HEK293T (cell line): Measurements from ENCODE around the gene COL24A1.

ENCODE experiments used
- CTCF ChIA-PET: fragments of 350-600 bp; formaldehyde crosslinking; extraction: SDS; loops from one replicate; lab custom pipeline; 2021; ENCODE audit warnings: antibody characterized with exemption, inconsistent platforms; lab: Yijun Ruan, JAX
- POLR2A ChIA-PET: fragments of 350-600 bp; formaldehyde crosslinking; extraction: SDS; loops from one replicate; lab custom pipeline; 2020; ENCODE audit warnings: antibody characterized with exemption, inconsistent platforms; lab: Yijun Ruan, JAX
- DNase-seq: peaks from one replicate; pipeline ENCODE4 v3.0.0; 2012; ENCODE audit warnings: mixed read lengths; ENCODE audit errors: extremely low spot score
- ARNT ChIP-seq: fragments of 450-650 bp; IDR thresholded peaks from 2 replicates; pipeline ENCODE4 v1.6.1; 2017; ENCODE audit warnings: mild to moderate bottlenecking
- BHLHE40 ChIP-seq: fragments of 450-650 bp; IDR thresholded peaks from 2 replicates; pipeline ENCODE4 v1.6.1; 2016; ENCODE audit warnings: mild to moderate bottlenecking, moderate library complexity, borderline replicate concordance
- CTBP1 ChIP-seq: fragments of 450-650 bp; IDR thresholded peaks from 2 replicates; pipeline ENCODE4 v1.6.1; 2016; ENCODE audit warnings: borderline replicate concordance
- ELF4 ChIP-seq: fragments of 450-650 bp; IDR thresholded peaks from 2 replicates; pipeline ENCODE4 v1.6.1; 2017; ENCODE audit warnings: antibody characterized with exemption
- FOXA1 ChIP-seq: fragments of 450-650 bp; IDR thresholded peaks from 2 replicates; pipeline ENCODE4 v1.6.1; 2016; ENCODE audit warnings: mild to moderate bottlenecking
- FOXK2 ChIP-seq: fragments of 450-650 bp; IDR thresholded peaks from 2 replicates; pipeline ENCODE4 v1.6.1; 2016; ENCODE audit warnings: mild to moderate bottlenecking
- FOXM1 ChIP-seq: fragments of 450-650 bp; IDR thresholded peaks from 2 replicates; pipeline ENCODE4 v1.6.1; 2017; ENCODE audit warnings: mild to moderate bottlenecking, borderline replicate concordance
- HDGF ChIP-seq: fragments of 450-650 bp; IDR thresholded peaks from 2 replicates; pipeline ENCODE4 v1.6.1; 2017; ENCODE audit warnings: antibody characterized with exemption, borderline replicate concordance
- L3MBTL2 ChIP-seq: fragments of 450-650 bp; conservative IDR thresholded peaks from 2 replicates; pipeline ENCODE4 v1.6.1; 2016; ENCODE audit warnings: mild to moderate bottlenecking
- LEF1 ChIP-seq: fragments of 450-650 bp; IDR thresholded peaks from 2 replicates; pipeline ENCODE4 v1.6.1; 2017; ENCODE audit warnings: mild to moderate bottlenecking, borderline replicate concordance
- NFRKB ChIP-seq: fragments of 450-650 bp; IDR thresholded peaks from 2 replicates; pipeline ENCODE4 v1.6.1; 2016; ENCODE audit warnings: mild to moderate bottlenecking, moderate library complexity
- SP1 ChIP-seq: fragments of 450-650 bp; IDR thresholded peaks from 2 replicates; pipeline ENCODE4 v1.6.1; 2017
- SUZ12 ChIP-seq: fragments of 450-650 bp; IDR thresholded peaks from 2 replicates; pipeline ENCODE4 v1.6.1; 2016; ENCODE audit warnings: mild to moderate bottlenecking
- TARDBP ChIP-seq: fragments of 450-650 bp; IDR thresholded peaks from 2 replicates; pipeline ENCODE4 v1.6.1; 2016
- ZNF384 ChIP-seq: fragments of 450-650 bp; IDR thresholded peaks from 2 replicates; pipeline ENCODE4 v1.6.1; 2016
- TF ChIP-seq, protein P1 (sequence below): fragments of 450-650 bp; IDR thresholded peaks from 2 replicates; pipeline ENCODE4 v1.6.1; 2016

COL24A1 gene

DNA sequence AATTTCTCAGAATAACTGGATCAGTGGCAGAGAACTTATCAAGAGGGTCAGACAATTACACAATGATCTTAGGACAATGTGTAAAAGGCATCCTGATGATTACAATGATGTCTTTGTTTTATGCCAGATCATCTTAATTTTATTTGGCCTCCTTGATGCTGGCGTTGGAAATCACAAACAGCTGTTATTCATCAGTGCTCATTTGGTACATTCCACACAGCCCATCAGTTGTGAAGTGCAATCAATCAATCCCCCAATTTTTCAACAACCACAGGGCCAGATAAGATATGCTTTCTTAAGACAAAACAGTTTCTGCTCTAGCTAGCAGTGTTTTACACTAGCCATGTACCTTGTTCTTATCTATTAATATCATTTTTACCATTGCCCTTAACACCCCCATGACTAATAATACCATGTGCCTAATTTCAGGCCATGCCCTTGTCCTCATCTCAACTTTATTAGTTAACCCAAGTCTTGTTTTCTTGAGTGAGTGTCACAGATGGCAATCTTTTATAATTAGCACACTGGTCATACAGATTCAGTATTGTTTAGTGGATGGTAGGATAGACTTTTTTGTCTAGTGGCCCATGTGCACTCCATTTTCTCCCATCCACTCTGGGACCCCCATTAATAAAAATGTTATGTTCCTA is 40.8 kb upstream of the COL24A1 start:
- CTCF ChIA-PET = interaction anchor here (0.7 kb wide), 1 partner anchor 350 kb away, joined by 3 read pairs; no protein-coding TSS in a partner anchor
- TF ChIP-seq NFRKB (no peak), L3MBTL2 (no peak), ZNF384 (no peak), SUZ12 (no peak), LEF1 (no peak), BHLHE40 (no peak), ARNT (no peak), HDGF (no peak), CTBP1 (no peak), FOXA1 (no peak), FOXM1 (no peak), FOXK2 (no peak), SP1 (no peak), TARDBP (no peak), ELF4 (no peak)
- DNase-seq = no peak
- POLR2A ChIA-PET = no interaction called here

DNA sequence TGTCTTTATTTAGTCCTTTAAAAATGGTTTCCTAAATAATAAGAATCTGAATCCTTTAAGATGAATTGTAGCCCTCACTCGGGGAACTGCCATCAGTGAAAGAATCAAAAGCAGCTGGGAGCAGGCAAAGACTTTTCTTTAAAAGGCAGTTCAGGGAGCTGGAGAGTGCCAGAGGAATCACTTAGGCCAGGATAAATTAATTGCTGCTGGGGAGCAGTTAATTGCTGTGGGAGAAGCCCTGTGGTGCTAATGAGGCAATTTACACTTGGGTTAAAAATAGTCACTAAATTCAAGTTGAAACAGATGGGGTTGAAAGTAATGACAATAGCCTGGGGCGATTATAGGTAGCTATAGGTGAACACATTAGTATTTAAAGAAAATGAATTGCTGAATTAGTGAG is 38.7 kb upstream of the COL24A1 start:
- ChIA-PET POLR2A (no interaction called here), CTCF (no interaction called here)
- TF ChIP-seq TARDBP (no peak), L3MBTL2 (no peak), LEF1 (no peak)
- no peak for DNase-seq

DNA sequence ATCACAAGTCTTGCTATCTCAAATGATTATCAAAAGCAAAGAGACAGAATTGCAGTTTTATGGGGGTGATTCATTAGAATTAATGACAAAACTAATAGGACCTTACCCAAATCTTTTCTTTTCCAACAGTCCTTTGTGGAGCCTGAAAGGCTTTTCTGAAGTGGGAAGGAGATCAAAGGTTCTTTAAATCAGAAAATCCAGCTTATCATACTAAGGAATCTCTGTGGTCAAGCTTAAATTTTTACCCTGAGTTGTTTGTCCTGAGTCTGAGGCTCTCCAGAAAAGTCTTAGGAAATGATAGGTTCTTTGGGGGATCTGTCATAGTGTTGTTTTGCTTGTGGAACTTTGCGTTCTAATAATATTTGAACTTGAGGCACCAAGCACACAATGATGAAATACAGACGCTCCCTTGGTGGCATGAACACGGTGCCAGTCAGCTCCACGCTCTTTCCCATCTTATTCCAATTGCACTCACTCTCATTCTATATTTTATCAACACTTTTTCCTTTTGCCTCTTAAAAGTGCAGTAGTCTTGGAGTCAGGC is 38.0 kb upstream of the COL24A1 start:
- ChIA-PET POLR2A (no interaction called here), CTCF (no interaction called here)
- DNase-seq = no peak
- TF ChIP-seq FOXK2 = no peak
- TF ChIP-seq ELF4 = no peak
- TF ChIP-seq ZNF384 = no peak
- TF ChIP-seq LEF1 = no peak
- TF ChIP-seq SP1 = no peak
- TF ChIP-seq, protein P1, sequence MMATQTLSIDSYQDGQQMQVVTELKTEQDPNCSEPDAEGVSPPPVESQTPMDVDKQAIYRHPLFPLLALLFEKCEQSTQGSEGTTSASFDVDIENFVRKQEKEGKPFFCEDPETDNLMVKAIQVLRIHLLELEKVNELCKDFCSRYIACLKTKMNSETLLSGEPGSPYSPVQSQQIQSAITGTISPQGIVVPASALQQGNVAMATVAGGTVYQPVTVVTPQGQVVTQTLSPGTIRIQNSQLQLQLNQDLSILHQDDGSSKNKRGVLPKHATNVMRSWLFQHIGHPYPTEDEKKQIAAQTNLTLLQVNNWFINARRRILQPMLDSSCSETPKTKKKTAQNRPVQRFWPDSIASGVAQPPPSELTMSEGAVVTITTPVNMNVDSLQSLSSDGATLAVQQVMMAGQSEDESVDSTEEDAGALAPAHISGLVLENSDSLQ = no peak
- no peak for TF ChIP-seq SUZ12
- no peak for TF ChIP-seq NFRKB

- ChIA-PET POLR2A (no interaction called here), CTCF (no interaction called here)
- TF ChIP-seq HDGF (no peak), ZNF384 (no peak), CTBP1 (no peak), FOXM1 (no peak), FOXK2 (no peak), LEF1 (no peak), ARNT (no peak), FOXA1 (no peak), SP1 (no peak)
- TF ChIP-seq, protein P1 = no peak
- no peak for DNase-seq
These were observed 35.8 kb upstream of the COL24A1 start for GRCh38 chr1:86192417-86192816.

- DNase-seq = no peak
- ChIA-PET CTCF (no interaction called here), POLR2A (no interaction called here)
- TF ChIP-seq FOXM1 (no peak), FOXA1 (no peak), L3MBTL2 (no peak), TARDBP (no peak), ELF4 (no peak), LEF1 (no peak), NFRKB (no peak), ARNT (no peak), BHLHE40 (no peak), SUZ12 (no peak), HDGF (no peak), SP1 (no peak), ZNF384 (no peak), FOXK2 (no peak), CTBP1 (no peak)
- TF ChIP-seq, protein P1 = no peak
These were observed 35.4 kb upstream of the COL24A1 start for GRCh38 chr1:86191958-86192357.

GRCh38 chr1:86190873-86191272 is 34.3 kb upstream of the COL24A1 start:
- CTCF ChIA-PET = interaction anchor here (0.6 kb wide), 1 partner anchor 203 kb away, joined by 7 read pairs; no protein-coding TSS in a partner anchor
- no peak for TF ChIP-seq SUZ12
- no peak for TF ChIP-seq FOXA1
- TF ChIP-seq NFRKB = no peak
- TF ChIP-seq HDGF = no peak
- no peak for TF ChIP-seq BHLHE40
- TF ChIP-seq FOXK2 = no peak
- TF ChIP-seq FOXM1 = no peak
- no peak for TF ChIP-seq ARNT
- no peak for TF ChIP-seq TARDBP
- no peak for TF ChIP-seq SP1
- no peak for TF ChIP-seq L3MBTL2
- TF ChIP-seq, protein P1 = no peak
- TF ChIP-seq CTBP1 = no peak
- TF ChIP-seq ZNF384 = no peak
- no peak for TF ChIP-seq LEF1
- TF ChIP-seq ELF4 = no peak
- POLR2A ChIA-PET = no interaction called here
- no peak for DNase-seq
